Neuron (in vitro differentiated cells): ENCODE results near the gene SNHG17.
"Not testable (repeated sequence)": the region's sequence is repeated elsewhere in the genome, so short reads cannot be mapped to it uniquely, and the experiment has no call there.

ENCODE experiments used
- H2AFZ ChIP-seq: one replicate; pipeline ENCODE4 v1.6.1; 2013; ENCODE audit warnings: low read depth, mild to moderate bottlenecking, inconsistent platforms, low read length, moderate library complexity
- H3K27me3 ChIP-seq: one replicate; pipeline ENCODE4 v1.6.1; 2013; ENCODE audit warnings: low read length; ENCODE audit not compliant: insufficient read depth
- H3K36me3 ChIP-seq: one replicate; pipeline ENCODE4 v1.6.1; 2013; ENCODE audit warnings: low read length; ENCODE audit not compliant: insufficient read depth
- H3K4me1 ChIP-seq: one replicate; pipeline ENCODE4 v1.6.1; 2013; ENCODE audit warnings: low read length; ENCODE audit not compliant: insufficient read depth
- H3K4me3 ChIP-seq: 2 replicates; pipeline ENCODE4 v1.5.1; 2013; ENCODE audit warnings: mild to moderate bottlenecking, low read length, moderate library complexity
- H3K9me3 ChIP-seq: one replicate; pipeline ENCODE4 v1.6.1; 2013; ENCODE audit warnings: low read length

Gene SNHG17

DNA sequence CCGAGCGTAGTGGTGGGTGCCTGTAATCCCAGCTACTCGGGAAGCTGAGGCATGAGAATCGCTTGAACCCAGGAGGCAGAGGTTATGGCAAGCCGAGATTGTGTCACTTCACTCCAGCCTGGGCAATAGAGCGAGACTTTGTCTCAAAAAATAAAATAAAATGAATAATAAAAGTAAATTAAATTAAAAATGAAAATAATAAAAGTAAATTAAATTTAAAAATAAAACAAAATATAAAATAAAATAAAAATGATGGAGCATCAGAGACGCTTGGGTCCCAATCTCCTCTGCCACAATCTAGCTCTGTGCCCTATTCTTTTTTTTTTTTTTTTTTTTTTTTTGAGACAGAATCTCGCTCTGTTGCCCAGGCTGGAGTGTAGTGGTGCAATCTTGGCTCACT, 6.0 kb upstream of the SNHG17 start:
- not testable (repeated sequence) for H3K27me3 ChIP-seq, H3K4me3 ChIP-seq, H3K9me3 ChIP-seq, H3K36me3 ChIP-seq, H2AFZ ChIP-seq
- peaks cover 10% of the 10 kb centered on the region for H3K4me1 ChIP-seq

- H3K4me1 ChIP-seq, result peaks cover 19% of the 10 kb centered on the region
- no peaks in the 10 kb centered on the region for H3K27me3 ChIP-seq
- H3K4me3 ChIP-seq, result no peak overlapping the region
- peaks cover 15% of the 10 kb centered on the region for H3K36me3 ChIP-seq
- no peak overlapping the region for H2AFZ ChIP-seq
- H3K9me3 ChIP-seq, result peaks cover 1% of the 10 kb centered on the region
Observed at GRCh38 chr20:38437796-38438195, 2.7 kb upstream of the SNHG17 start.

- Histone ChIP-seq H2AFZ (peak overlapping the region; percentile 24), H3K27me3 (no peaks in the 10 kb centered on the region), H3K9me3 (peaks cover 15% of the 10 kb centered on the region), H3K4me3 (peak overlapping the region; percentile 73), H3K4me1 (peaks cover 11% of the 10 kb centered on the region), H3K36me3 (peaks cover 38% of the 10 kb centered on the region)
Observed at GRCh38 chr20:38435555-38435939, 419 bp upstream of the SNHG17 start.

DNA sequence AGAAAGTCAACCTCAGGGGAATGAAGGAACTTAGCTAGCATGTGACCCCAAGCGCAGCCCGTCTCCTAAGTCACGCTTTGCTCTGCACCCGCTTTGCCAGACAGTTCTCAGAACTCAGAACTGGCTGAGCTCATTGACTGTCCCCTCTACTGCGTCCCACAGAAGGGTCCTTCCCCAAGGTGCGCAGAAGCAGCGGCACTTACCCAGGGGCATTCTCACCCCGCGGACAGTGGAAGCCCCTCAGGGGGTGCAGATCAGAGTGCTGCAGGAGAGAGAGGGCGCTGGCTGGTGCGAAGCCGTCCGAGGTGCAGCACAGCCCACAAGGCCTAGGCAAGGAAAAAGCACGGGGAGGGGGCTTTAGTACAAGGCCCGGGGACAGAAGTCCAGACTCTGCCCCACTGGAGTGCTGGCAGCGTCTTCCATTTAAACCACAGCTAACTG, 807 bp downstream of the SNHG17 start:
- H3K4me1 ChIP-seq, result peaks cover 11% of the 10 kb centered on the region
- H3K36me3 ChIP-seq, result peaks cover 46% of the 10 kb centered on the region
- peak overlapping the region; percentile 73 for H3K4me3 ChIP-seq
- H3K27me3 ChIP-seq, result no peaks in the 10 kb centered on the region
- H2AFZ ChIP-seq, result no peak overlapping the region
- peaks cover 15% of the 10 kb centered on the region for H3K9me3 ChIP-seq

DNA sequence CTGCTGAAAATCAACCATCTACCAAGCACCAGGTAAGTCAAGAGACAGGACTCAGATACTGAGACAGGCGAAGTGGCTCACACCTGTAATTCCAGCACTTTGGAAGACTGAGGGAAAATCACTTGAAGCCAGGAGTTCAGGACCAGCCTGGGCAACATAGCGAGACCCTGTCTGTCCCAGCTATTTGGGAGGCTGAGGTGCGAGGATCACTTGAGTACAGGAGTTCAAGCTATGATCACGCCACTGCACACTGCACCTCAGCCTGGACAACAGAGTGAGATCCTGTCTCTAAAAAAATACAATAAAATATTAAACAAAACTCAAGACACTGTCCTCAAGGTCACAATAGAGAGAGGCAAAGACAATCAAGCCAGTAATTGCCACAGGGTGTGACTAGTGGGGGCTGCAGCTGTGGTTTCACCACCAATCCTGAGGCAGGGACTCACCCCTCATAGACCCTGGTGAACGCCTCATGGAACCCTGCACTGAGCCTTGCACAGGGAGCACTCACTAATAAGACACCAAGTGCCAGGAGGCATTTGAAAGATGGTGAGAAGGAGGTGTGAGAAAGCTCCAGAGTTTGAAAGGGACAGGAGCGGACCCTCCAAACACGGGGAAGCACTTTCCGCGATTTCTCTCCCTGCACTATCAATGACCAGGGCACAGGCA, 1.7 kb downstream of the SNHG17 start:
- no peak overlapping the region for H2AFZ ChIP-seq
- H3K4me3 ChIP-seq, result peak overlapping the region; percentile 73
- H3K27me3 ChIP-seq, result no peaks in the 10 kb centered on the region
- H3K4me1 ChIP-seq, result peaks cover 11% of the 10 kb centered on the region
- peaks cover 15% of the 10 kb centered on the region for H3K9me3 ChIP-seq
- H3K36me3 ChIP-seq, result peaks cover 55% of the 10 kb centered on the region

DNA sequence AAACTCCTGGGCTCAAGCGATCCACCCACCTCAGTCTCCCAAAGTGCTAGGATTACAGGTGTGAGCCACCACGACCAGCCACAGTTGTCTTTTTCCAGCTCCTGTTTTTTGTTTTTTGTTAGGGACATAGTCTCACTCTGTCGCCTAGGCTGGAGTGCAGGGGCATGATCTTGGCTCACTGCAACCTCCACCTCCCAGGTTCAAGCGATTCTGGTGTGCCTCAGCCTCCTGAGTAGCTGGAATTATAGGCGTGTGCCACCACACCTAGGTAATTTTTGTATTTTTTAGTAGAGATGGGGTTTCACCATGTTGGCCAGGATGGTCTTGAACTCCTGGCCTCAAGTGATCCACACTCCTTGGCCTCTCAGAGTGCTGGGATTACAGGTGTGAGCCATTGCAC, 2.3 kb downstream of the SNHG17 start:
- H3K9me3 ChIP-seq, result peaks cover 15% of the 10 kb centered on the region
- H3K4me1 ChIP-seq, result peaks cover 11% of the 10 kb centered on the region
- H2AFZ ChIP-seq, H3K4me3 ChIP-seq, H3K27me3 ChIP-seq: not testable (repeated sequence)
- H3K36me3 ChIP-seq, result peaks cover 61% of the 10 kb centered on the region

DNA sequence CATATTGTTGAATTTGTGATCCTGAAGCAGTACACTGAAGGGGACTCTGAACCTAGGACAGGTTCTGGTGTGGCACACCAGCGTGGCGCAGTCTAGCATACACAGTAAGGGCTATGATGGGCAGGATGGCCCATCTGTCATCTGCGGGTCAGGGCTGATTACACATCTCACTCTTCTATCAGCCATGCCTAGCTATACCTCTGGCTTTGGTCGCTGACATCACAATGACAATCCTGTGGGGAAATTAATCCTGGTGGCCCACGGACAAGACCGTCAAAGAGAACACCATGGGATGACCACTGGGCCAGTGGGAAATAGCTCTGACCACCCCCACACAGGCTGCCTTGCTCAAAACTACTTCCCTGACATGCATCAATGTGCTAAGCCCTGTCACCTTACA, 2.8 kb downstream of the SNHG17 start:
- Histone ChIP-seq H3K9me3 (peaks cover 15% of the 10 kb centered on the region), H3K4me1 (peaks cover 11% of the 10 kb centered on the region), H3K4me3 (no peak overlapping the region), H2AFZ (no peak overlapping the region), H3K27me3 (no peaks in the 10 kb centered on the region), H3K36me3 (peaks cover 66% of the 10 kb centered on the region)

DNA sequence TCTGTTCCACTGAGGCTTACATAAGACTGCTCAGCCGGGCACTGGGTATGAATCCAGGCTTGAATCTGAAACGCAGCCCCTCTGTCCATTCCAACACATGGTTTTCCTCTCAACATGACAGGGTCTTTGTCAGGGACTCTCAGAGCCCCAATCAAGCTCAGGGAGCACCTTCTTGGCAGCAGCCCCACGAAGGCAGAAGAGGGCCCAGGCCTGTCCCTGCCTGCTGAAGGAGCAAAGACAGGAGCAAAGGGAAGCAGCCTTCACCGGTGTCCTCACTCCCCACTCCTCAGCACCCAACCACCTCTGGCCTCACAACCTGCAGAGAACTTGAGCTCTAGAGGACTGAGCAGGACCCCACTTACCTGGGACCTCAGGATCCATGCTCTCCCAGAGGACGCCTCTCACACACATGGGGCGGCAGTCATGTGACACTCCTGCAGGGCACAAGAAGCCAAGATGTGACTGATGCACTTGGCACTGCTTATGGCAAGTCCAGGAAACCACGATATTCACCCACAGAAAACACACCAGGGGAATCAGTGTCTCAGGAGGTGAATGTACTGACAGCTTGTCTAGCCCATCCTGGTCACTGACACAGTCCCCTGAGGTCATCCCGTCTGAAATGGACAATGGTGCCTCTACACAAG, 4.3 kb downstream of the SNHG17 start:
- Histone ChIP-seq H3K9me3 (peaks cover 15% of the 10 kb centered on the region), H3K4me1 (peaks cover 11% of the 10 kb centered on the region), H3K36me3 (peaks cover 80% of the 10 kb centered on the region), H3K4me3 (no peak overlapping the region), H3K27me3 (no peaks in the 10 kb centered on the region), H2AFZ (no peak overlapping the region)

DNA sequence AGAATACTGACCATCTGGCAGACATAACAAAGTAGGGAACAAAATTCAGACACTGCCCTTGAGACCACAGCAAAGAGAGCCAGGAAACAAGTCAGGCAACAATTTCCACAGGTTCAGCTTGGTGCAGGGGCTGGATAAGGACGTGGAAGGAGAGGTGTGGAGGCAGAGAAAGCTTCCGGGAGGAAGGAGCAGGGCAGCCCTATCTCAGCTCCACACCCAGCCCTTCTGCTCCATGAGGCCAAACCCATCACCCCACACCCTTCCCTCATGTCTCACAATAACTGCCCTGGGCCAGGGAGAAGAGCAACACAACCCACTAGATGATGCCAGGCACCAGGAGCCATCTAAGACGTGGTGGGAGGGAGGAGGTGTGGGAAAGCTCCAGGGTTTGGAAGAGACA, 5.8 kb downstream of the SNHG17 start:
- Histone ChIP-seq H3K9me3 (peaks cover 15% of the 10 kb centered on the region), H2AFZ (no peak overlapping the region), H3K36me3 (peaks cover 95% of the 10 kb centered on the region), H3K27me3 (no peaks in the 10 kb centered on the region), H3K4me3 (no peak overlapping the region), H3K4me1 (peaks cover 8% of the 10 kb centered on the region)

GRCh38 chr20:38428800-38429199, 6.3 kb downstream of the SNHG17 start:
- no peaks in the 10 kb centered on the region for H3K27me3 ChIP-seq
- peaks cover 3% of the 10 kb centered on the region for H3K4me1 ChIP-seq
- no peak overlapping the region for H3K4me3 ChIP-seq
- H3K9me3 ChIP-seq, result peaks cover 15% of the 10 kb centered on the region
- no peak overlapping the region for H2AFZ ChIP-seq
- H3K36me3 ChIP-seq, result peaks cover 93% of the 10 kb centered on the region

GRCh38 chr20:38427655-38428023, 7.5 kb downstream of the SNHG17 start:
- Histone ChIP-seq H3K4me1 (no peaks in the 10 kb centered on the region), H3K36me3 (peaks cover 92% of the 10 kb centered on the region), H2AFZ (no peak overlapping the region), H3K9me3 (peaks cover 12% of the 10 kb centered on the region), H3K4me3 (no peak overlapping the region), H3K27me3 (no peaks in the 10 kb centered on the region)

DNA sequence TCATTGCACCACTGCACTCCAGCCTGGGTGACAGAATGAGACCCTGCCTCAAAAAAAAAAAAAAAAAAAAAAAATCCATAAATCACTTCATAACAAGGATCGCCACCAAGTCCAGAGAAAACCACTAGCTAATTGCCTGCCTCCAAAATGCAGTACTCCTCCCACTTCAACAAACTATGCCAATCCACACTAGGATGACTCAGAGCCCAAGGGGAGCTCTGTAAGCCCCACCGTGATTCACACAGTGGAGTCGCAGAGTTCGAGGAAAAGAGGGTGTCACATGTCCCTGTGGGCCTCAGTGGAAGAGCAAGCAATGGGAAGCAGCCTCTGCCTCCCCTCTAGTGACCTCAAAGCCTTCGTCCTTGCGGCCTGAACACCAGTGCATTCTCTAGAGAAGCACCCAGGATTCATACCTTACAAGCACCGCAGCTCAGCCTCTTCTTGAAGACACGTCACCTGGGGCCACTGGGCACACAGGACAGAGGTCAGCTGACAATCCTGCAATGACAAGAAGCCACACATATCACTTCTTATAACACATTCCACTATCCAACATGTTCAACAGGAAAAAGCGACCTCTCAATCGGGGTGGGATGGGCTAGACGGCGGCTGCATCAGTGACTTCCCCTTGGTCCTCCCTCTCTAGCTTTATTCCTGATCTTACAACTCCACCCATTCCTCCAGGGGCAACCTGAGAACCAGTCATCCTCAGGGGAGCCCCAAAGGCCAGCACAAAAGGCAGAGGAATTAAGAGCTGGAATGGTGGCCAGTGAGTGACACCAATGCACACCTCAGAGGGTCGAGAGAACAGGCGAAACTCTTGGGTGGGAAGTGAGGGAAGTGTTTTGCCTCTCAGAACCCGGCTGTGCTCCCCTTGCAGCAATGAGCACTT, 8.9 kb downstream of the SNHG17 start:
- Histone ChIP-seq H3K36me3 (peaks cover 92% of the 10 kb centered on the region), H3K27me3 (no peaks in the 10 kb centered on the region), H3K9me3 (no peaks in the 10 kb centered on the region), H2AFZ (no peak overlapping the region), H3K4me1 (no peaks in the 10 kb centered on the region), H3K4me3 (no peak overlapping the region)

- no peaks in the 10 kb centered on the region for H3K9me3 ChIP-seq
Observed at GRCh38 chr20:38424401-38424800, 10.7 kb downstream of the SNHG17 start.

More at GRCh38 chr20:38424401-38424800, 10.7 kb downstream of the SNHG17 start:
- Histone ChIP-seq H3K4me1 (no peaks in the 10 kb centered on the region), H3K36me3 (peaks cover 96% of the 10 kb centered on the region), H2AFZ (no peak overlapping the region), H3K27me3 (no peaks in the 10 kb centered on the region), H3K4me3 (no peak overlapping the region)
